Measurements from ENCODE around the gene MCOLN1.

GRCh38 chr19:7535998-7536695 lies 13.7 kb downstream of the MCOLN1 start:
- TF ChIP-seq, protein P1, sequence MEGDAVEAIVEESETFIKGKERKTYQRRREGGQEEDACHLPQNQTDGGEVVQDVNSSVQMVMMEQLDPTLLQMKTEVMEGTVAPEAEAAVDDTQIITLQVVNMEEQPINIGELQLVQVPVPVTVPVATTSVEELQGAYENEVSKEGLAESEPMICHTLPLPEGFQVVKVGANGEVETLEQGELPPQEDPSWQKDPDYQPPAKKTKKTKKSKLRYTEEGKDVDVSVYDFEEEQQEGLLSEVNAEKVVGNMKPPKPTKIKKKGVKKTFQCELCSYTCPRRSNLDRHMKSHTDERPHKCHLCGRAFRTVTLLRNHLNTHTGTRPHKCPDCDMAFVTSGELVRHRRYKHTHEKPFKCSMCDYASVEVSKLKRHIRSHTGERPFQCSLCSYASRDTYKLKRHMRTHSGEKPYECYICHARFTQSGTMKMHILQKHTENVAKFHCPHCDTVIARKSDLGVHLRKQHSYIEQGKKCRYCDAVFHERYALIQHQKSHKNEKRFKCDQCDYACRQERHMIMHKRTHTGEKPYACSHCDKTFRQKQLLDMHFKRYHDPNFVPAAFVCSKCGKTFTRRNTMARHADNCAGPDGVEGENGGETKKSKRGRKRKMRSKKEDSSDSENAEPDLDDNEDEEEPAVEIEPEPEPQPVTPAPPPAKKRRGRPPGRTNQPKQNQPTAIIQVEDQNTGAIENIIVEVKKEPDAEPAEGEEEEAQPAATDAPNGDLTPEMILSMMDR (IDR thresholded peaks at IDR 0.05; ENCODE audit: low read depth, low read length): no peak
- TF ChIP-seq POLR2A (IDR thresholded peaks at IDR 0.05; ENCODE audit: extremely low read depth, insufficient read length): no peak
